NCI-H1048 (cell line): Measurements from ENCODE around the gene TEDDM1.
"Not testable (repeated sequence)": the region's sequence is repeated elsewhere in the genome, so short reads cannot be mapped to it uniquely, and the experiment has no call there.

ENCODE experiments used
- DNase-seq: peaks from one replicate; lab custom pipeline; 2025; lab: John Stamatoyannopoulos, UW

TEDDM1 gene, protein sequence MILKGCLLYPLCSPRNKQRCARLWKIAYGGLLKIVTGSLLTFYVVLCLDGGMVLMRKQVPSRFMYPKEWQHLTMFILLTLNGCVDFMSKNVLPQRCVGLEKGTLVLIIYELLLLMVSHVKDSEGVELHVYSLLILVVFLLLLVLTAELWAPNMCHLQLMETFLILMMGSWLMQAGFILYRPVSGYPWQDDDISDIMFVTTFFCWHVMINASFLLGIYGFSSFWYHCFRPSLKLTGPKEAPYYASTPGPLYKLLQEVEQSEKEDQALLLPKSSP

DNA sequence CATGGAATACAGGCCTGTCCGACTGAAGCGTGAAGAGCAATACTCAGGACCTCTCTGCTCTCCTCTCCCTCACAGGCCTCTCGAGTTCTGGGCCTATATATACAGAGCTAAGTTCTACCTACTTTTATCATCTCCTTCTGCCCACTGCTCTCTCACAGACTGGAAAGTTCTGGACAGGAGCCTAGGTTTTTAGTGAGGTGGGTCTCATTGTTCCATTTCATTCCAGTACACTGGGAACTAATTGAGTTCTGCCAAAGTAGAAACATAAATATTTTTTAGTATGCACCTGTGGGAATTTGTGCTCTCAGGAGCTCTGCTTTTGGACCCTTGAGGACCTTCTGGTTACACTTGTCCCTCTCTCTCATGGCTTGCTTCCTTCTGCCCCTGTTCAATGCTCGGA is at the start of gene TEDDM1:
Gene TEDDM1, minus strand, starts transcription at position 101 of the 400 bp plus-strand sequence. CDS start 182 bp downstream, outside the sequence.
- no peak for DNase-seq

DNA sequence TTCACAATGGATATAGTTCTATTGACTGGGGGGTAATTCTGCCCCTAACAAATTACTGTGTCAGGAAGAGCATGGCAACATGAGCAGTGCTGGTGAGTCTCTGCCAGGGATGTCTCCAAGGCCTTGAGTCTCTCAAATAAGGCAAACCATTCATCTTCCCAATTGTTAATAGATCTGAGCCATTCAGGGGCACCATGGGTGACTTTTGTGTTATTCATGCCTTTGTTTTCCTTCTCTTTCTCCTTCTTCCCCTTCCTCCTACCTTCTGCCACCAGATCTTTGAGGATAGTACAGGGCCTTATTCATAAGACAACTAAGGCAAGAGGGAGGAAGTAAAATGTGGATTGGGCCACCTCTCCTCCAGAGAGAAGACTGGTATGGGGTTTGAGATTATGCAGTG is 49.6 kb upstream of the TEDDM1 start, which contains the start of gene RGSL1:
Gene RGSL1, plus strand, starts transcription at position 60 of the 400 bp plus-strand sequence. Its CDS starts 20 bp downstream, at position 80.
- DNase-seq: no peak

DNA sequence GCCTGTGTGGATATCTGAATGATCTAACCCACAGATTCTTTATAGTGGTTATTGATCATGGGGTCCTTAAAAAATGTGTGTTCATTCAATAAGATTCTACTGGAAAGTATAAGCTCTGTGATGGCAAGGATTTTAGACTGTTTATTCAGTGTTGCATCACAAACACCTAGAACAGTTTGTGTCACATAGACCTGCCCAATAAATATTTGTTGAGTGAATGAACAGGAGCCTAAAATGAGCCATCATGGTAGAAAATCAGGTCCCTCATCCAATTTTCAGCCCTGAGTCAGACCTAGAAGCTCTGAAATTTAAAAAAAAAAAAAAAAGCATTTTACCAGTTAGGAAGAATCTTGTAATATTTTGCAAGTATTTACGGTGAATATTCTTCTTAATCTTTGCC is 47.2 kb upstream of the TEDDM1 start:
- no peak for DNase-seq

DNA sequence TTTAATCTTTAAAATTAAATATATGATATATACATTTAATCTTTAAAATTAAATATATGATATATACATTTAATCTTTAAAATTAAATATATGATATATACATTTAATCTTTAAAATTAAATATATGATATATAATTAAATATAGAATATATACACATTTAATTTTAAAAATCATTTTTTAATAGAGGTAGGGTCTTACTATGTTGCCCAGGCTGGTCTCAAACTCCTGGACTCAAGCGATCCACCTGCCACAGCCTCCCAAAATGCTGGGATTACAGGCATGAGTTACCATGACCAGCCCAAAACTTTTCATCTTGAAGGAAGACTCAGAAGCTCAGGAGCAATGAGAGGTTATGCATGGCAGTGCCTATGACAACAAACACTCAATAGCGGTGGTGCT is 46.7 kb upstream of the TEDDM1 start:
- not testable (repeated sequence) for DNase-seq

DNA sequence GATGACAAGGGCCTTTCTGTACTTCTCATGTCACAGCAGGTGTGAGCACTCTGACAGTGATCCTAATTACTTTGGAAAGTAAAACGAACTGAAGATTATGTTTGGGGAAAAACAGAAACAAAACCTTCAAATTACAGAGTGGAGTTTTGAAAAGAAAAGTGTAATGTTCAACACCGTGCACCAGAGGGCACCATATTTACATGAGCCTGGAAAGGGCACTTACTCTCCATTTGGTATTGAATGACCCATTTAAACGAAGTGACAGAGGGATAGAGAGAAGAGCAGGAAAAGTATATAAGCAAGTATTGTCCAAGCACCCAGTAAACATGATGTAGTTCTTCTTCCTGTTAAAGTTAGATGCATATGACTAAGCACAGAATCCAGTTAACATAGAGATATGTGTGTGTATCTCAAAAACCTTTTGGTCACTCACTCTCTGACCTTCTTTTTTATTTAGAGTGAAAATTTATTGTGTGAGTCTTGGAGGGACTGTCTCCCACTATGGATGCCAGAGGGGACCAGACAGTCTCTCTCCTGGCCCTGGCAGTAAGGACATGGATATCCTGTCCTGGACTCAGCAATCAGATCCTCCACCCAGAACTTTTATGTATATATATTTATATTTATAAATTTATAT is 45.7 kb upstream of the TEDDM1 start:
- peak; percentile 37 for DNase-seq

DNA sequence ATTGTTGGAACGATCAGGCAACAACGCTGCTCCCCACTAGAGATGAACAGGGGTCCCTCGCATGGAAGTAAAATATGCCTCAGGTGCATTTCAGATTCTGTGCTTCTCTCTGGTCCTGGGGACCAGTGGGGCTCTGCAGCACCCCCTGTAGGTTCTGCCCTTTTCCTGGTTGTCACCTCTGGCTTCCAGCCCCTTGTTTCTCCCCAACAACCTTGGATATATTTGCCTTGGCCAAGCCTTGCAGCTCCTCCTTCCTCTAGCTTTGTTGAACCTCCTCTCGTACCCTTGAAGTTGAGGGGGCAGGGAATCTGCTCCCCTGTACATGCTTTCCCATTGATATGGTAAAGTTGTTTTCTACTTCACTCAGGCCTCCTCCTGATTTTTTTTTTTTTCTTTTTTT is 44.0 kb upstream of the TEDDM1 start:
- DNase-seq: no peak

DNA sequence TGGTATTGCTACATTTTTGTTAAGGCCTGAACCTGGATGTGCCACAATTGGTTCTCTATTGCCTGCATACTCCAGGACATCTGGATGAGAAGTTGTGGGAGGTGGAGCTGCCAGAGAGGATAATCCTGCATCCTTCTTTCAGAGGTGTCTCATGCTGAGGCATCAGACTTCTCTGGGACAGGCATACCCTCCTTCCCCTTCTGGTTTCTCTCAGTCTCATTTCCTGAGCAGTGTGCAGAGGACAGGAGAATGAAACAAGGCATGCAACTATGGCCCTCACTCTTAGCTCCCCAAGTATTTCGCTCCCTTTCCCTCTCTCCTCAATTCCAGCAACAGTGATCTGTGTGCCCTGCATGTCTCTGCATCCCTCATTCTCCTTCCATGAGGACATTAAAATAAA is 41.9 kb upstream of the TEDDM1 start:
- no peak for DNase-seq

DNA sequence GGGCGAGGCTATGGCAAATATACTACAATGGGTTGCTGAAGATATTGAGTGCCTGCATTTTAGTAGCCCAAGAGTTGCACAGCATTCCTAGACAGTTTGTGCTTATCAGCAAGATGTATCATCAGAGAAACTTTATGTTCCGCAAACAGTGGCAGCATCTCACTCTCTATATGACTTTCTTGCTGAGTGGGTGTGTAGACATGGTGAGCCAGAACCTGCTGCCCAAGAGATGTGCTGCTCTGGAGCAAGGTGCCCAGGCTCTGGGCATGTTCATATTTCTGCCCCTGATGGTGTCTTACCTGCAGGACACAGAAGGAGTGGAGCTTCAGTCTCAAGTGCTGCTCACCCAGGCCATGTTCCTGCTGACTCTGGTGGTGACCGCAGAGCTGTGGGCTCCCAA is 41.3 kb upstream of the TEDDM1 start:
- no peak for DNase-seq

DNA sequence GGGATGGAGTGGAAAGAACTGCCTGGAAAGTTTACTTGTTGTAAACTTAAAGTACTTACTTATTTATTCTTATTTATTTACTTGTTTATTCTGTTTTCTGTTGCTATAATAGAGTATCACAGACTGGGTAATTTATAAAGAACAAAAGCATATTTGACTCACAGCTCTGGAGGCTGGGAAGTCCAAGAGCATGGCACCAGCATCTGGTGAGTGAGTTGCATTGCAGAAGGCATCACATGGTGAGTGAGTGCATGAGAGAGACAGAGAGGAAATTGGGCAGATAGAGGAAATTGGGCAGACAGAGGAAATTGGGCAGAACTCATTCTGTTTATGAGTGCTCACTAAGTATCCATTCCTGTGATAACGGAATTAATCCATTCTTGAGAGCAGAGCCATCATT is 37.9 kb upstream of the TEDDM1 start:
- no peak for DNase-seq

DNA sequence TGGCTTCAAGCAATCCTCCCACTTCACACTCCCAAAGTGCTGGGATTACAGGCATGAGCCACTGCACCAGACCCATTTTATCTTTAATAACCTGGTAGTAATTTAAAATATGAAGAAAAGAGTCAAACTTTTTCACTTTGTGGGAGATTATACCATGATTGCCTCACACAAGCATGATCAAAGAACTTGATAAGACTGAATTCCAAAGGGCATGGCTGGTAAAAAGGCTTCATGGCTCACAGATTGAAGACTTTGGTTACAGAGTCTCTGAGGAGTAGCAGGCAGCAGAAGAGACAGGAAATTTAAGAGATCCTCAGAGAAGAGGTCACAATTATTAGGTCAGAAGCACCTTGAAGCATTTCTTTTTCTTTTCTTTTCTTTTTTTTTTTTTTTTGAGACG is 33.1 kb upstream of the TEDDM1 start:
- no peak for DNase-seq

DNA sequence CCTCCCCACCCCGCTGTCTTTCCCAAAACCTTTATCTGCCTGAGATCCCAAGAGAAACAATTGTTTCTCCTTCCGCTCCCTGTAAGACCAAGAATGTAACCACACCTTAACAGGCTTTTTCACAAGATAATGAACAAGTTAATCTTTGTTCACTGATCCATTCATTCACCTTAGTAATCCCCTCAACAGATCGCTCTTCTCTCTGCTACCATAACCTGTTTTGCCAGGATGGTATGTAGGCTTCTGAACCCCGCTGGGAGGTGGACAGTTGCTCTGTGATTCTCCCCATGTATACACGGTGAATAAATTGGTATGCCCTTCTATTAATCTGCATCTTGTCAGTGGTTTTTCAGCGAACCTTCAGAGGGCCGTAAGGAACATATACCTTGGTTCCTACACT is 30.8 kb upstream of the TEDDM1 start:
- DNase-seq: no peak

DNA sequence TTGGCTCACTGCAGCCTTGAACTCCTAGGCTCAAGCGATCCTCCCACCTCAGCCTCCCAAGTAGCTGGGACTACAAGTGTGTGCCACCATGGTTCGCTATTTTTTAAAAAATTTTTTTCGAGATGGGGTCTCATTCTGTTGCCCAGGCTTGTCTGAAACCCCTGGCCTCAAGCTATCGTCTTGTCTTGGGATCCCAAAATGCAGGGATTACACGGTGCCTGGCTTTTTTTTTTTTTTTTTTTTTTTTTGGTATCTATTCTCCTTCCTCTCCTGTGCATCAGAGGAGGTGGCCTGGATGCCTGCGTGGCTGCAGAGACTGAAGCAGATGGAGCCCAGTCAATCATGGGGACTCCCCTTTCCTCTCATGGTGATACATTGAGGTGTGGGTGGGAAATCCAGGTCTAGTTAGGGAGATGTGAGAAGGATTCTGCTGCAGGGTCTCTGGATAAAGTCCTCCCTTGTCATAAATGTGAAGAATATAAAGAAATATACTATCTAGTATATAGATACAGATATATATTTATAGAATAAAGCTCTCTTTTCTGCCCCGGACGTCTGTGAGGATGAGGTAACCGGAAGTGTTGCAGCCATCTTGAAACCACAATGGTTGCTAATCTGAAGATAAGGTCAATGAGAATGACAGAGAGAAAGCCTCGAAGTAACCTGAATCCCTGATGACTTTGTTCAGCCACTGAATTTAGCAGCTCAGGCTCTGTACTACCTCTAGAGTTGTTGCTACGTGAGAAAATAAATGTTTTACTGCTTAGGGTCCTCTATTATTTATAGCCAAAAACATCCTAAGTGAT is 30.0 kb upstream of the TEDDM1 start:
- no peak for DNase-seq

DNA sequence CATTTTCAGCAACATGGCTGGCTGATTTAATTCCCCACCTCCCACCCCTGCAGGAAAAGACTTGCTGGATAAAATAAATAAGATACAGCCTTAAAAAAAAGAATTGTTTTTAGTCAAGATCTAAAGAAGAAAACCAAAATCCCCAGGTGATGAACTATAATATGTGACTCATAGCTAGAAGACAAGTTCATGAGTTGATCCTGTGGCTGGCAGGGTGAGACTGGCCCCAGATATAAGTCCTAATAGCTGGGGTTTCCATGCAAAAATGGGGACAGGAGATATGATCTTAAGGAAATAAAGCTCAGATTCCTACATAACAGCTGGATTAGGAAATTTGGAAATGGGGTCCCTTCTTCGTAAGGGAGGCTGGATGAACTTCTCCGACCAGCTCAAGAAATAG is 27.6 kb upstream of the TEDDM1 start:
- DNase-seq: no peak

DNA sequence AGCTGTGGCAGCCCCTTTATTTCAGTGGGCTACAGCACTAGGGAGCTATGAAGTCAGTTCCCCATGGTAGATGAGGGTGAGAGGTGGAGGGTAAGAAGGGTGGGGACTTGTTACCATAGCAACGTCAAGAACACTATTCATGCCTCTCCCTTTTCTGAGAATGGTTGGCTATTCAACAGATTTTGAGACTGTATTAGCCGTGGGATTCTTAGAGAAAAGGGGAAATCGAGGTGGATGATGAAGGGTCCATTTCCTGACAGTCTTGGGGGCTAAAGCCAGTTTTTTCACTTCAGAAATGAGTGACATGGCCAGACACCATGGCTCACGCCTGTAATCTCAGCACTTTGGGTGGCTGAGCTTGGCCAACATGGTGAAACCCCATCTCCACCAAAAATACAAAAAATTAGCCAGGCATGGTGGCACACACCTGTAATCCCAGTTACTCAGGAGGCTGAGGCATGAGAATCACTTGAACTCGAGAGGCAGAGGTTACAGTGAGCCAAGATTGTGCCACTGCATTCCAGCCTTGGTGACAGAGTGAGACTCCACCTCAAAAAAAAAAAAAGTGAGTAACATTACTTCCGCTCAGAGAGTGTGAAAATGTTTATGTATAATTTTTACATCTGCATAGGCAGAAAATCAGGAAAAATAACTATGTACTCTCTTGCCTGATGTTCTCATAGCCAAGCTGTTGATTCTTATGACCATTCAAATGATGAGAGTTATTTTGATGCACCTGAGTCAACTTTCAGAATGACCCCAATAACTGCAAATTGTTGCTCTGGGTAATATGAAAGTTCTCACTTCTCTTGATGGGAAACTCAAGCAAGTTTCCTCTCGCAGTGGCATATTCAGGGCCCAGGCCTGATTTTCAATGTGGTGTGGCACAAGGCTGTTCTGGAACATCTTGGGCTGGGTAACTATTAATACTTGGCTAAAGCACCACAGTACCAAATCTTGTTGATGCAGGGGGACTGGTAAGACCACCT is 26.3 kb upstream of the TEDDM1 start:
- DNase-seq: no peak

DNA sequence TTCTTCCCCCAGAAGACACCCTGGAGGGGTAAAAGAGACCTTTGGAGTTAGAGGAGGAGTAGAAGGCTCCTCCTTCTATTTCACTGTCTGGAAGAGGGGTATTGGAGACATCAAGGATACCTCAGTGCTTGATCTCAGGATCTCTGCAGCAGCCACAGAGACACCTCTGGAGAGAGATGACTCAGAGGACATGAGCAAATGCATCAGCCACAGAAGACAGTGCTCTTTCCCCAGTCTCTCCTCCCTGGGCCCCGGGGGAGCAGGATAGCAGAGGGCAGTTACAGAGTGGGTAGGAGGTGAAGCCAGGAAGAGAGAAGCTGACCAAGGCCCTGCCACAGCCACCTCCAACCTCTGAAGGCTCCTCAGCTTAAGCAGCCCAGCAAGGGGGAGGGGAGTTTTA is 15.3 kb upstream of the TEDDM1 start:
- DNase-seq: no peak

DNA sequence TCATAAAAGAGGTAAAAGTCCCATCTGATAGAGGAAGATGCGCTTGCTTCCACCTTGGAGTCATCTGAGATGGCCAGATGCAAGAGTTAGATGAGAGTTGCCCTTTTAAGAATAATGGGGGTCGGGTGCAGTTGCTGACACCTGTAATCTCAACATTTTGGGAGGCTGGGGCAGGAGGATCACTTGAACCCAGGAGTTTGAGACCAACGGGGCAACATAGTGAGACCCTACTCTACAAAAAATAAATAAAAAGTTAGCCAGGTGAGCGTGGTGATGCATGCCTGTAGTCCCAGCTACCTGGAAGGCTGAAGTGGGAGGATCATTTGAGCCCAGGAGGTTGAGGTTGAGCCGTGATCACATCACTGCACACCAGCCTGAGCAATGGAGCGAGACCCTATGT is 13.5 kb upstream of the TEDDM1 start:
- DNase-seq: no peak

DNA sequence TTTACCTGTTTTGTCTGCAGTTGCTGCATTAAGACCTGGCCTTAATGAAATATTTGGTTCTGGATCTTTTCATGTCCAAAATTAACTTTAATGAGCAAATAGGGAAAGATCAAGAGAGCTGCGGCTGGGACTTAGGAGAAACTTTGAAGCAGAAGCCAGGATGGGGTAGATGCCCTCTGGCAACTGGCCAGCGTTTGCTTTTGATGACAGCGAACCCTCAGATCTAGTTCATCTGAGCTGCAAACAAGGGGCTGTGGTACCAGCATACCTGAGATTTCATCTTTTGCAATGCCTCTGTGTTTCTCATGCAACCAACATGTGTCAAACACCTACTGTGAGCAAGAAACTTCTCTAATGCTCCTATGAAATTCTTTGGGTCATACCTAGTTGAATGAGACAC is 13.0 kb upstream of the TEDDM1 start:
- DNase-seq: no peak

DNA sequence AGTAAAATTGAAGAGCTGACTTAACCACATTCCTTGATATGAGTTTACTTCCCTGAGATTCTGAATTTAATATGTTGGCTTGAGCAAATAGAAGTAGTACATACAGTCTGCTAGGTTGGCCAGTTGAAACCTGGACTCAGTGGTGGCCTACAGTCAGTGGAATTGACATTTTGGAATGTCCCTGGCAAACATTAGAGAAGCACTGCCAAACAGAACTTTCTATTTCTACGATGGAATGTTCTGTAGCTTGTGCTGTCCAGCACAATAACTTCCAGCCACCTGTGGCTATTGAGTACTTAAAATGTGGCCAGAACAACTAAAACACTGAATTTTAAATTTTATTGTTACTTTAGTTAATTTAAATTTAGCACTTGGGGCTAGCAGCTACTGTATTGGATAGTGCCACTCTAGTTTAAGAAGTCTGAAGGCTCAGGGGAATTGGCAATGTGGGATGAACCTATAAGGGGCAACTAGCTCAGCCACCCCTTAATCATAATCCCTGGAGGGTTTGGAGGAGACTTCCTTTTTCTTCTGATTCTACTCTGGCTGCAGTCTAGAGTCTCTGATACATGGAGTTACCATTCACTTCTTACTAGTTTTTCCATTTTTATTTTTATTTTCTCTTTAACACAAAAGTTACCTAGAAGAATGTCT is 10.3 kb upstream of the TEDDM1 start:
- no peak for DNase-seq

DNA sequence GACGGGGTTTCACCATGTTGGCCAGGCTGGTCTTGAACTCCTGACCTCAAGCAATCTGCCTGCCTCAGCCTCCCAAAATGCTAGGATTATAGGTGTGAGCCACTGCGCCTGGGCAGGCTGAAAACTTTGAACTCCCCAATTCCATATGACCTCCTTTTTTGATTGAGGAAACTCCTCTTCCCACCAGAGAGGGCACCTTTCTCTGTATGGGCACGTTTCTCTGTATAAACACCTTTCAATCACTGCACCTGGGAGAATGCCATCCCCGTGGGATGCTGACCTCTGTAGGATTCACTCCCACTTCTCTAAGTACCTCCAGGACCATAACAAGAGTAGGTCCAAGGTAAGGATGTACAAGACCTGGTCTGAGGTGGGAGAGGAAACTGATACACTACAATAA is 9.7 kb upstream of the TEDDM1 start:
- DNase-seq: no peak

DNA sequence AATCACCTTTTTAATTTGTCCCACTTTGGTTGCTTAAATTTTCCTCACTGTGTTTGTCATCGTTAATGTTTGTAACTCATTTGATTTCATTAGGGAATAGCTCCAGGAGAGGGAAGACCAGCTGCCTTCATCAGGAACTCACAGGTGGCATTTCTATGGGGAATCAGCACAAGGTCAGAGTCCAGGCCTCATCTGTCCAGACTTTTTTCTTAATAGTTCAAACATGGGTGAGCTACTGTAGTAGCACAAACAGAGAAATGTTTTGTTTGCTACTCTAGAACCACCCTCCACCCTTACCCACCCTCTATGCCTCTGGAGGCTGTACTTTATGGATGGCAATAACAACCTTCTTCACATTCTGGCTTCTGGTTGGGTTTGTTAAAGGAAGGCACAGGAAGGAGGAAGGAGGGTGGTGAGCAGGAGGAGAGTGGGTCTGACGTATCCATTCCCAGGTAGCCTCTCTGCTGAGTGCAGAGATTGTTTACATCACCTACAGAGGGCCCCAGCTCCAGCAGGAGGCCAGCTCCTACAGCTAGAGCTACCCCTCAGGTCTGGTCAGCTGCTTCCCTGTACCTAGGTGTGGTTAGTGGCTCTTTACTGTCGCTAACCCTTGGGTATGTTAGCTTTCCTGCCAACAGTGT is 8.1 kb upstream of the TEDDM1 start:
- no peak for DNase-seq

DNA sequence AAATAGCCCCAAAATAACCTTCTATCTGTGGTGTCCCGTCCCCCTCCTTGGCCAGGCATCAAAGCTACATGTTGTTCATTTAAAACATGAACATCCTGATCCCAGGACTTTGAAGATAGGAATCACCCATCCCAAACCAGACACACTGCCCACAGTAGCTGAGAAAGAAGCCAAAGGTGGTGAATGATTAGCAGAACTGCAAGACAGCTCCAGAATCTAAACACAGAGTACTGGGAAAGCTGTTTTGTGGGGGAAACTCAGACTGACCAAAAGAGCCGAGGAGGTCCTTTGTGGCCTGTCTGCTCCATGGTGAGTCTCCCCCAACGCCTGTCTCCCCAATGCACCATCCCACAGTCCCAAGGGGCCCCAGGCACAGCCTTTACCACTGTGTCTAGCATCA is 7.3 kb upstream of the TEDDM1 start:
- no peak for DNase-seq
